ENCODE measurements around the gene ZNF292. TPM values are rescaled to one million over a fixed set of nuclear protein-coding genes. Genes with fewer than 3 reads are reported as not detected.

The ZNF292 gene
- total RNA-seq, 1 donor from 2014 or later, result 89.9 TPM

DNA sequence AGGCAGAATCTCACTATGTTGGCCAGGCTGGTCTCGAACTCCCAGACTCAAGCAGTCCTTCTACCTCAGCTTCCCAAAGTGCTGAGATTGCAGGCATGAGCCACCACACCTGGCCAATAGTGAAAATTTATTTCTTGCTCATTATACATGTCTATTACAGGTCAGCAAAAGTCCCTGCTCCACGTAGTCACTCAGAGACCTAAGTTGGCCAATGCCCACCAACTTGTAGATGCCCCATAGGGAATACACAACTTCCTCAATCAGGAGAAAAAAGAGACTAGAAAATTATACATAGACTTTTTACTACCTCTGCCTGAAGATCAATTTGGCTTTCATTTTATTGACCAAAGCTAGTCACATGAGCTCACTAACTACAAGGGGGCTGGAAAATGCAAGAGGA lies 38.4 kb upstream of the ZNF292 start:
- H3K36me3 Mint-ChIP-seq (ENCODE audit: unreplicated experiment), result peaks cover 7% of the 10 kb centered on the region
- H3K9me3 Mint-ChIP-seq (ENCODE audit: unreplicated experiment), result peaks cover 2% of the 10 kb centered on the region
- no peak for DNase-seq
- H3K4me3 Mint-ChIP-seq (ENCODE audit: unreplicated experiment), result no peak overlapping the region
- H3K4me1 Mint-ChIP-seq (ENCODE audit: low read depth, unreplicated experiment), result peaks cover 9% of the 10 kb centered on the region
- no peaks in the 10 kb centered on the region for H3K27me3 Mint-ChIP-seq (ENCODE audit: unreplicated experiment)
- TF ChIP-seq, protein P1, sequence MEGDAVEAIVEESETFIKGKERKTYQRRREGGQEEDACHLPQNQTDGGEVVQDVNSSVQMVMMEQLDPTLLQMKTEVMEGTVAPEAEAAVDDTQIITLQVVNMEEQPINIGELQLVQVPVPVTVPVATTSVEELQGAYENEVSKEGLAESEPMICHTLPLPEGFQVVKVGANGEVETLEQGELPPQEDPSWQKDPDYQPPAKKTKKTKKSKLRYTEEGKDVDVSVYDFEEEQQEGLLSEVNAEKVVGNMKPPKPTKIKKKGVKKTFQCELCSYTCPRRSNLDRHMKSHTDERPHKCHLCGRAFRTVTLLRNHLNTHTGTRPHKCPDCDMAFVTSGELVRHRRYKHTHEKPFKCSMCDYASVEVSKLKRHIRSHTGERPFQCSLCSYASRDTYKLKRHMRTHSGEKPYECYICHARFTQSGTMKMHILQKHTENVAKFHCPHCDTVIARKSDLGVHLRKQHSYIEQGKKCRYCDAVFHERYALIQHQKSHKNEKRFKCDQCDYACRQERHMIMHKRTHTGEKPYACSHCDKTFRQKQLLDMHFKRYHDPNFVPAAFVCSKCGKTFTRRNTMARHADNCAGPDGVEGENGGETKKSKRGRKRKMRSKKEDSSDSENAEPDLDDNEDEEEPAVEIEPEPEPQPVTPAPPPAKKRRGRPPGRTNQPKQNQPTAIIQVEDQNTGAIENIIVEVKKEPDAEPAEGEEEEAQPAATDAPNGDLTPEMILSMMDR (IDR thresholded peaks at IDR 0.05; ENCODE audit: partially characterized antibody, unreplicated experiment), result no peak
- no peak overlapping the region for H3K27ac Mint-ChIP-seq (ENCODE audit: unreplicated experiment)

DNA sequence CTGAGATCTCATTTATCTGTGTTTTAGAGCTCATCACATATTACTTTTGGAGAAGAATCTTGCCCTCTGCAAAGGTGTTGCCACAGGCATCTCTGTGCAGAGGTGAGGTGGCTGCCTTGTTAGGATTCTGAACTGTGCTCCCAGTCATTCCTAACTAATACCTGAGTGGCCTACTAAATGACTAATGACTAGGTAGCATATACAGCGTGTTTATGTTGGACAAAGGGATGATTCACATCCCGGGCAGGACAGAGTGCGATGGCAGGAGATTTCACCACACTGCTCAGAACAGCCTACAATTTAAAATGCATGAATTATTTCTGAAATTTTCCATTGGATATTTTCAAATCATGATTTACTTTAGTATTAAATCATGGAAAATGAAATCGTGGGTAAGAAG lies 37.3 kb upstream of the ZNF292 start:
- Mint-ChIP-seq H3K27me3 (ENCODE audit: unreplicated experiment) (no peaks in the 10 kb centered on the region), H3K36me3 (ENCODE audit: unreplicated experiment) (peaks cover 16% of the 10 kb centered on the region), H3K4me1 (ENCODE audit: low read depth, unreplicated experiment) (peaks cover 9% of the 10 kb centered on the region), H3K4me3 (ENCODE audit: unreplicated experiment) (no peak overlapping the region), H3K9me3 (ENCODE audit: unreplicated experiment) (peaks cover 2% of the 10 kb centered on the region), H3K27ac (ENCODE audit: unreplicated experiment) (no peak overlapping the region)
- TF ChIP-seq, protein P1 (IDR thresholded peaks at IDR 0.05; ENCODE audit: partially characterized antibody, unreplicated experiment), result no peak
- DNase-seq, result no peak

DNA sequence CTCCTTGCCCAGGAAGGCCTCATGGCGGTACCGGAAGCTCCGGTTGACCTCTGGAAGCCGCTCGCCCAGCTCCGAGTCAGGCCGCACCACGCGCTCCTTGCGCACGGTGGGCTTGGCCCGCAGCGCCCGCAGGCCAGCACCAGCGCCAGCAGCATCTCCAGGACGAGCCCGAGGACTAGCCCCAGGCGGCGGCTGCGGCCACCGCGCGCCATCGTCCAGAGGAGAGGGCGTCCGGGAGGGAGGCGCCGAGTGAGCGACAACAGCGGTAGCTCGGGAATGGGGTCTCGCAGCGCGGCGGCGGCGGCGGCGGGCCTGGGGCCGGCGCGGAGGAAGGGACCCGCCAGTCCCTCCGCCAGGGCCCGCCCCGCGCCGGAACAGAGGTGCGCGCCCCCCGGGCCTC lies 32.9 kb upstream of the ZNF292 start:
- DNase-seq, result peak; percentile 15
- TF ChIP-seq, protein P1 (IDR thresholded peaks at IDR 0.05; ENCODE audit: partially characterized antibody, unreplicated experiment), result no peak

DNA sequence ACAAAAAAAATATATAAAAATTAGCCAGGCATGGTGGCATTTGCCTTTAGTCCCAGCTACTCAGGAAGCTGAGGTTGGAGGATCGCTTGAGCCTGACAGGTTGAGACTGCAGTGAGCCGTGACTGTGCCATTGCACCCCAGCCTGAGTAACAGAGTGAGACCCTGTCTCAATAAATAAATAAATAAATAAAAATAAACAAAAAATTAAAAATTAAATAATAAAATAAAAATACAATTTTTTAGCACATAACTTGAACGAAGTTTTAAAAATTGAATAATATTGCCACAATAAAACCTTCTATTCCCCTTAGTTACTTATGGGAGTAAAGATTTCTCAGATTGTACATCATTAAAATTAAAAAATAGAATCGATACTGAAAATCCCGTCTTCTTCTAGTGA lies 31.3 kb upstream of the ZNF292 start:
- Mint-ChIP-seq H3K36me3 (ENCODE audit: unreplicated experiment) (peaks cover 16% of the 10 kb centered on the region), H3K4me3 (ENCODE audit: unreplicated experiment) (no peak overlapping the region), H3K4me1 (ENCODE audit: low read depth, unreplicated experiment) (no peaks in the 10 kb centered on the region), H3K9me3 (ENCODE audit: unreplicated experiment) (peaks cover 2% of the 10 kb centered on the region), H3K27ac (ENCODE audit: unreplicated experiment) (no peak overlapping the region), H3K27me3 (ENCODE audit: unreplicated experiment) (no peaks in the 10 kb centered on the region)
- TF ChIP-seq, protein P1 (IDR thresholded peaks at IDR 0.05; ENCODE audit: partially characterized antibody, unreplicated experiment), result no peak
- DNase-seq, result no peak

More for the DNA sequence above, 32.9 kb upstream of the ZNF292 start:
- H3K4me3 Mint-ChIP-seq (ENCODE audit: unreplicated experiment), result no peak overlapping the region
- no peak overlapping the region for H3K27ac Mint-ChIP-seq (ENCODE audit: unreplicated experiment)
- peaks cover 2% of the 10 kb centered on the region for H3K9me3 Mint-ChIP-seq (ENCODE audit: unreplicated experiment)
- no peaks in the 10 kb centered on the region for H3K27me3 Mint-ChIP-seq (ENCODE audit: unreplicated experiment)
- H3K36me3 Mint-ChIP-seq (ENCODE audit: unreplicated experiment), result peaks cover 16% of the 10 kb centered on the region
- H3K4me1 Mint-ChIP-seq (ENCODE audit: low read depth, unreplicated experiment), result no peaks in the 10 kb centered on the region

DNA sequence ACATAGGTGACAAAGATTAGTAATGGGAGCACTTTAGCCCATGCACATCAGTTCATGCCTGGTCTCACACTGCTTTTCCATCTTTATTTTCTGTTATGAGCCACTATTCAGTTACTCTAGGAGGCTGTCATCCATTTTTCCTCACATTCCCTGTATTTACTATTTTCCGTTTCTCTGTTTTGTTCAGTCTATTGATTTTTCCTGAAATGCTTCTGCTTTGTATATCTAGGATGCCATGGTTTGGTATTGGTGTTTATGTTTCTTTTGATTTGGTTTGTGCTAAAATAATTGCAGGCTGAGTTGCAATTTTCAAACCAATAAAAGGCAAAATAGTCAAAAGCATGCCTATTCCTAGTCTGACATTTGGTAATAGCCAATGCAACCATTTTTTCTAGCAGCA lies 28.9 kb upstream of the ZNF292 start:
- no peak for DNase-seq
- no peak overlapping the region for H3K27ac Mint-ChIP-seq (ENCODE audit: unreplicated experiment)
- peaks cover 13% of the 10 kb centered on the region for H3K36me3 Mint-ChIP-seq (ENCODE audit: unreplicated experiment)
- H3K27me3 Mint-ChIP-seq (ENCODE audit: unreplicated experiment), result no peaks in the 10 kb centered on the region
- TF ChIP-seq, protein P1 (IDR thresholded peaks at IDR 0.05; ENCODE audit: partially characterized antibody, unreplicated experiment), result no peak
- H3K4me1 Mint-ChIP-seq (ENCODE audit: low read depth, unreplicated experiment), result no peaks in the 10 kb centered on the region
- H3K4me3 Mint-ChIP-seq (ENCODE audit: unreplicated experiment), result no peak overlapping the region
- H3K9me3 Mint-ChIP-seq (ENCODE audit: unreplicated experiment), result peaks cover 2% of the 10 kb centered on the region

Measured in glutamatergic neuron (in vitro differentiated cells).